ENCODE measurements around the gene ST6GALNAC5.

DNA sequence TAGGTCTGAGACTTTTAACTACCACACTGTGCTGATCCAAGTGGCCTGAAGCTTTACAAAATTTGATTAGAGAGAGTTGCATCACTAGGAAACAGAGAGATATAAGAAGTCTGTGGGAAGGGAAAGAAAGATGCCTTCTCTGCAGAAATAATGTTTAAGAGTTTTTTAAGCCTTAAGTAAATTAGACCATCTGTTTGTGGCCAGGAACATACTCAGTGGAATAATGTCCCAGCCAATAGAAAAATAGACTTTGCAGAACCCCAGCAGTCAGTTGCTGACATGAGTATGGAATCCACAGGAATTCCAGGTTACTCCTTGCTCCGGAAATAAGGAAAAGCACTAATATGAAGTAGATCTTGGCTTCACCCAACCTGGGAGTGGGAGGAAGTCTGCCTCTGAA lies 144.8 kb downstream of the ST6GALNAC5 start:
- TF ChIP-seq POLR2A (IDR thresholded peaks at IDR 0.05), result no peak
- TF ChIP-seq, protein P1, sequence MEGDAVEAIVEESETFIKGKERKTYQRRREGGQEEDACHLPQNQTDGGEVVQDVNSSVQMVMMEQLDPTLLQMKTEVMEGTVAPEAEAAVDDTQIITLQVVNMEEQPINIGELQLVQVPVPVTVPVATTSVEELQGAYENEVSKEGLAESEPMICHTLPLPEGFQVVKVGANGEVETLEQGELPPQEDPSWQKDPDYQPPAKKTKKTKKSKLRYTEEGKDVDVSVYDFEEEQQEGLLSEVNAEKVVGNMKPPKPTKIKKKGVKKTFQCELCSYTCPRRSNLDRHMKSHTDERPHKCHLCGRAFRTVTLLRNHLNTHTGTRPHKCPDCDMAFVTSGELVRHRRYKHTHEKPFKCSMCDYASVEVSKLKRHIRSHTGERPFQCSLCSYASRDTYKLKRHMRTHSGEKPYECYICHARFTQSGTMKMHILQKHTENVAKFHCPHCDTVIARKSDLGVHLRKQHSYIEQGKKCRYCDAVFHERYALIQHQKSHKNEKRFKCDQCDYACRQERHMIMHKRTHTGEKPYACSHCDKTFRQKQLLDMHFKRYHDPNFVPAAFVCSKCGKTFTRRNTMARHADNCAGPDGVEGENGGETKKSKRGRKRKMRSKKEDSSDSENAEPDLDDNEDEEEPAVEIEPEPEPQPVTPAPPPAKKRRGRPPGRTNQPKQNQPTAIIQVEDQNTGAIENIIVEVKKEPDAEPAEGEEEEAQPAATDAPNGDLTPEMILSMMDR (IDR thresholded peaks at IDR 0.05), result no peak

Measured in Peyer's patch (tissue), 4 donors.